Lower leg skin (tissue), 3 donors: ENCODE measurements around the gene A3GALT2.

Experiments
- POLR2A ChIP-seq, 2 donors: fragments of 450-650 bp; IDR thresholded peaks; one replicate each; pipeline ENCODE4 v1.6.1; 2016 to 2017; ENCODE audit warnings: antibody characterized with exemption in 2 of 2, mild to moderate bottlenecking in 1 of 2, moderate library complexity in 1 of 2
- TF ChIP-seq, protein P1 (sequence below), 3 donors: fragments of 450-650 bp; IDR thresholded peaks; one replicate each; pipeline ENCODE4 v1.5.1; 2016; ENCODE audit warnings: antibody characterized with exemption in 3 of 3, mild to moderate bottlenecking in 3 of 3, moderate library complexity in 2 of 3

GRCh38 chr1:33312413-33312749, 8.5 kb downstream of the A3GALT2 start:
- TF ChIP-seq, protein P1, sequence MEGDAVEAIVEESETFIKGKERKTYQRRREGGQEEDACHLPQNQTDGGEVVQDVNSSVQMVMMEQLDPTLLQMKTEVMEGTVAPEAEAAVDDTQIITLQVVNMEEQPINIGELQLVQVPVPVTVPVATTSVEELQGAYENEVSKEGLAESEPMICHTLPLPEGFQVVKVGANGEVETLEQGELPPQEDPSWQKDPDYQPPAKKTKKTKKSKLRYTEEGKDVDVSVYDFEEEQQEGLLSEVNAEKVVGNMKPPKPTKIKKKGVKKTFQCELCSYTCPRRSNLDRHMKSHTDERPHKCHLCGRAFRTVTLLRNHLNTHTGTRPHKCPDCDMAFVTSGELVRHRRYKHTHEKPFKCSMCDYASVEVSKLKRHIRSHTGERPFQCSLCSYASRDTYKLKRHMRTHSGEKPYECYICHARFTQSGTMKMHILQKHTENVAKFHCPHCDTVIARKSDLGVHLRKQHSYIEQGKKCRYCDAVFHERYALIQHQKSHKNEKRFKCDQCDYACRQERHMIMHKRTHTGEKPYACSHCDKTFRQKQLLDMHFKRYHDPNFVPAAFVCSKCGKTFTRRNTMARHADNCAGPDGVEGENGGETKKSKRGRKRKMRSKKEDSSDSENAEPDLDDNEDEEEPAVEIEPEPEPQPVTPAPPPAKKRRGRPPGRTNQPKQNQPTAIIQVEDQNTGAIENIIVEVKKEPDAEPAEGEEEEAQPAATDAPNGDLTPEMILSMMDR (IDR thresholded peaks at IDR 0.05) = no peak
- TF ChIP-seq POLR2A (IDR thresholded peaks at IDR 0.05) = no peak
